ENCODE results near the gene CPNE7. TPM values are rescaled to one million over a fixed set of nuclear protein-coding genes. Genes with fewer than 3 reads are reported as not detected.
A peak's percentile ranks its signal among the peaks of the same experiment; 100 is the strongest.

Gene CPNE7
- total and polyA plus RNA-seq, 2 of the 8 experiments (the other 6 are each of a cell fraction or from before 2014, with no cell fraction given): 10.0 to 23.7 TPM

GRCh38 chr16:89612415-89613166, 37.0 kb downstream of the CPNE7 start:
- Histone ChIP-seq H3K56ac (replicated peaks; ENCODE audit: insufficient read length, low read depth, low read length) (no peak overlapping the region), H2BK20ac (ENCODE audit: low read length) (no peak overlapping the region), H3K9me3 (ENCODE audit: insufficient read depth in 2 of 2, low read depth in 1 of 2, low read length in 1 of 2) (no peaks in the 10 kb centered on the region), H3K23me2 (ENCODE audit: low read depth, low read length) (no peaks in the 10 kb centered on the region), H3K4me3 (ENCODE audit: extremely low read depth in 1 of 4, insufficient read depth in 2 of 4, low read depth in 3 of 4, low read length in 4 of 4) (no peak overlapping the region), H3K4me1 (replicated peaks in 1 of 4; ENCODE audit: control insufficient read depth in 3 of 4, insufficient read depth in 4 of 4, low read length in 3 of 4) (peaks cover 0 to 7% (median 2%) of the 10 kb centered on the region in 4 experiments; a peak in 3 of 7 replicates), H2AFZ (ENCODE audit: low read length) (no peak overlapping the region), H3K4me2 (ENCODE audit: insufficient read depth in 1 of 2, low read depth in 2 of 2, low read length in 2 of 2) (no peak overlapping the region), H2BK120ac (replicated peaks; ENCODE audit: low read depth, low read length) (no peak overlapping the region), H2BK5ac (ENCODE audit: low read depth, low read length) (no peak overlapping the region), H3K79me2 (ENCODE audit: control insufficient read depth in 1 of 2, insufficient read depth in 2 of 2, low read length in 2 of 2) (no peaks in the 10 kb centered on the region), H4K20me1 (replicated peaks in 1 of 2; ENCODE audit: control insufficient read depth in 1 of 2, insufficient read depth in 2 of 2, low read length in 2 of 2) (no peaks in the 10 kb centered on the region), H3K4ac (replicated peaks; ENCODE audit: insufficient read length, low read depth, low read length) (no peak overlapping the region), H2BK15ac (ENCODE audit: low read length) (no peak overlapping the region), H3K9ac (replicated peaks in 1 of 4; ENCODE audit: extremely low read depth in 1 of 4, low read depth in 3 of 4, low read length in 3 of 4) (no peak overlapping the region), H3K79me1 (ENCODE audit: low read depth, low read length) (no peaks in the 10 kb centered on the region; the same call in 1 of the 2 replicates), H3K27me3 (replicated peaks in 1 of 4; ENCODE audit: control insufficient read depth in 3 of 4, extremely low read depth in 1 of 4, insufficient read depth in 3 of 4, low read length in 3 of 4) (no peaks in the 10 kb centered on the region; a peak in 1 of 7 replicates), H3K23ac (ENCODE audit: insufficient read length) (no peak overlapping the region), H2BK12ac (ENCODE audit: low read depth, low read length) (no peak overlapping the region), H4K8ac (ENCODE audit: extremely low read depth, insufficient read depth, low read length) (no peak overlapping the region), H4K5ac (ENCODE audit: insufficient read length, low read depth, low read length) (no peak overlapping the region), H3K14ac (ENCODE audit: insufficient read length) (no peak overlapping the region), H3K18ac (ENCODE audit: extremely low read depth, low read length) (no peak overlapping the region), H3K27ac (ENCODE audit: low read depth, low read length) (no peak overlapping the region), H3K36me3 (ENCODE audit: control insufficient read depth in 2 of 4, insufficient read depth in 4 of 4, low read length in 3 of 4) (no peaks in the 10 kb centered on the region), H2AK5ac (ENCODE audit: low read depth, low read length) (no peak overlapping the region), H4K91ac (replicated peaks; ENCODE audit: insufficient read length, low read length) (peak overlapping the region; percentile 3)
- POLR2A ChIA-PET (ENCODE audit: partially characterized antibody): interaction anchor here (1.2 to 1.4 kb wide), 4 partner anchors 10 to 28 kb away, joined by 5 to 6 read pairs (median 5); no protein-coding TSS in a partner anchor
- DNase-seq (ENCODE audit: low read depth in 1 of 2, low spot score in 2 of 2) (no peak), FAIRE-seq (no peak)
- CTCF ChIA-PET (ENCODE audit: partially characterized antibody): interaction anchor here (0.6 to 5.1 kb wide), 6 partner anchors 10 to 53 kb away, joined by 4 to 56 read pairs (median 26); no protein-coding TSS in a partner anchor
- 94% methylated on average over 20 of the region's 20 CpGs; no CpG with 5 or more reads in 1 of the 2 experiments for WGBS, 2 experiments (ENCODE audit: extremely low coverage in 1 of 2, insufficient coverage in 1 of 2, insufficient read length in 1 of 2, insufficient replicate concordance in 2 of 2, low coverage in 1 of 2, low lambda C conversion rate in 2 of 2, missing lambda C conversion rate in 1 of 2)
- TF ChIP-seq KDM1A (IDR thresholded peaks at IDR 0.05; ENCODE audit: borderline replicate concordance, low read length): no peak
- TF ChIP-seq TAF1 (IDR thresholded peaks at IDR 0.05; ENCODE audit: low read depth, low read length): no peak
- TF ChIP-seq JUND (IDR thresholded peaks at IDR 0.05; ENCODE audit: low read length): no peak
- no peak for TF ChIP-seq SP2 (IDR thresholded peaks at IDR 0.05; ENCODE audit: low read length)
- no peak for TF ChIP-seq BRCA1 (IDR thresholded peaks at IDR 0.05; ENCODE audit: low read depth, low read length)
- TF ChIP-seq GTF2F1 (IDR thresholded peaks at IDR 0.05; ENCODE audit: borderline replicate concordance, low read depth, low read length): no peak
- no peak for TF ChIP-seq USF2 (IDR thresholded peaks at IDR 0.05; ENCODE audit: low read length)
- no peak for TF ChIP-seq TBP (IDR thresholded peaks at IDR 0.05; ENCODE audit: low read depth, low read length)
- TF ChIP-seq BACH1 (IDR thresholded peaks at IDR 0.05; ENCODE audit: low read length): no peak
- TF ChIP-seq CHD2 (IDR thresholded peaks at IDR 0.05; ENCODE audit: low read length): no peak
- TF ChIP-seq RXRA (IDR thresholded peaks at IDR 0.05; ENCODE audit: insufficient read depth, low read depth, low read length): no peak
- TF ChIP-seq RBBP5 (IDR thresholded peaks at IDR 0.05; ENCODE audit: borderline replicate concordance, low read depth, low read length): no peak
- TF ChIP-seq CHD1 (IDR thresholded peaks at IDR 0.05; ENCODE audit: low read depth, low read length): no peak

Data from H1 (cell line).